IPS-NIHi7 (cell line): ENCODE measurements around the gene ZBP1.

Experiments
- DNase-seq: peaks from one replicate; pipeline ENCODE4 v3.0.0; 2012; ENCODE audit warnings: mixed read lengths; ENCODE audit errors: extremely low spot score

Gene ZBP1

GRCh38 chr20:57658833-57659516 lies 38.7 kb upstream of the ZBP1 start:
- DNase-seq: no peak

- no peak for DNase-seq
These were observed 38.2 kb upstream of the ZBP1 start for GRCh38 chr20:57658447-57658832.

GRCh38 chr20:57657535-57658446 lies 37.6 kb upstream of the ZBP1 start:
- no peak for DNase-seq

GRCh38 chr20:57656821-57657534 lies 36.8 kb upstream of the ZBP1 start:
- no peak for DNase-seq

GRCh38 chr20:57656252-57656820 lies 36.1 kb upstream of the ZBP1 start:
- peak; percentile 9 for DNase-seq

- peak; percentile 6 for DNase-seq
These were observed 35.6 kb upstream of the ZBP1 start for GRCh38 chr20:57655809-57656155.

- peak; percentile 44 for DNase-seq
These were observed 35.0 kb upstream of the ZBP1 start for GRCh38 chr20:57654998-57655808.

GRCh38 chr20:57654363-57654997 lies 34.3 kb upstream of the ZBP1 start:
- DNase-seq: peak; percentile 95

GRCh38 chr20:57653910-57654309 lies 33.7 kb upstream of the ZBP1 start:
- DNase-seq: peak; percentile 5

- DNase-seq: peak; percentile 4
These were observed 33.3 kb upstream of the ZBP1 start for GRCh38 chr20:57653546-57653900.

GRCh38 chr20:57652606-57653545 lies 32.6 kb upstream of the ZBP1 start:
- DNase-seq: peak; percentile 8

GRCh38 chr20:57651881-57652605 lies 31.8 kb upstream of the ZBP1 start:
- DNase-seq: peak; percentile 3

- peak; percentile 6 for DNase-seq
These were observed 30.7 kb upstream of the ZBP1 start for GRCh38 chr20:57650756-57651483.

GRCh38 chr20:57650266-57650665 lies 30.0 kb upstream of the ZBP1 start:
- DNase-seq: peak; percentile 9

- DNase-seq: peak; percentile 5
These were observed 29.4 kb upstream of the ZBP1 start for GRCh38 chr20:57649617-57650015.

GRCh38 chr20:57648878-57649616 lies 28.8 kb upstream of the ZBP1 start:
- DNase-seq: peak; percentile 3

GRCh38 chr20:57647933-57648785 lies 27.9 kb upstream of the ZBP1 start:
- DNase-seq: no peak
